GM12801 (cell line): ENCODE measurements around the gene FAM89B.

Experiments
- CTCF ChIP-seq: IDR thresholded peaks from one replicate; pipeline ENCODE4 v1.5.1; 2011; ENCODE audit warnings: control low read depth; ENCODE audit not compliant: insufficient read length; ENCODE audit errors: extremely low read depth

Gene FAM89B

GRCh38 chr11:65607614-65608426 lies 35.5 kb downstream of the FAM89B start:
- no peak for TF ChIP-seq CTCF

GRCh38 chr11:65609229-65609628 lies 36.9 kb downstream of the FAM89B start:
- no peak for TF ChIP-seq CTCF

GRCh38 chr11:65609665-65610064 lies 37.3 kb downstream of the FAM89B start:
- TF ChIP-seq CTCF, result no peak

GRCh38 chr11:65610404-65610803 lies 38.1 kb downstream of the FAM89B start:
- no peak for TF ChIP-seq CTCF

- no peak for TF ChIP-seq CTCF
Observed at GRCh38 chr11:65611028-65611757, 38.9 kb downstream of the FAM89B start.

GRCh38 chr11:65611758-65612603 lies 39.6 kb downstream of the FAM89B start:
- no peak for TF ChIP-seq CTCF

- no peak for TF ChIP-seq CTCF
Observed at GRCh38 chr11:65612691-65613090, 40.4 kb downstream of the FAM89B start.
